GM15510 (cell line): Measurements from ENCODE around the gene PLEK2.

Experiments used
- POLR2A ChIP-seq: IDR thresholded peaks from 3 replicates; pipeline ENCODE4 v1.6.1; 2011; ENCODE audit warnings: borderline replicate concordance; ENCODE audit not compliant: insufficient read length; ENCODE audit errors: extremely low read depth

The PLEK2 gene

GRCh38 chr14:67416085-67416484 lies 4.1 kb upstream of the PLEK2 start:
- TF ChIP-seq POLR2A, result no peak

- TF ChIP-seq POLR2A, result no peak
These were observed 2.1 kb upstream of the PLEK2 start for GRCh38 chr14:67413806-67414769.

GRCh38 chr14:67411370-67411769 lies 595 bp downstream of the PLEK2 start:
- no peak for TF ChIP-seq POLR2A

- TF ChIP-seq POLR2A, result no peak
These were observed 1.7 kb downstream of the PLEK2 start for GRCh38 chr14:67410313-67410712.

DNA sequence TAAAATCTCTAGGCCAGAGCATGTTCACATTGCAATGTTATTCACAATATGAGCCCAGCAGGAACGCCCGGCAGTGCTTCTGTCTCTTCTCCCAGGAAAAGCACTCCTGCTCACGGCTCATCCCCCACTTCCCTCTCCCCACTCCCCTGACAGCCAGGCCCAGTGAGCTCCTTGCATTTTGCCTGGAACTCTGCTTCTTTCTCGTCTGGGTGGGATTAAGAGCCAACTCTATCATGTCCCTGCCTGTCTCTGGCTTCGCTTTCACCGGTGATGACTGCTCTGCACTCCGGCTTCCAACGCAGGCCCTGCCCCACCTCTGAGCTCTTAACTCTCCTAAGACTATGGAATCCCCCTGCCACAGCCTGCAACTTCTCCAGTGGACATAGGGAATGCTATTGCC lies 2.5 kb downstream of the PLEK2 start:
- no peak for TF ChIP-seq POLR2A

DNA sequence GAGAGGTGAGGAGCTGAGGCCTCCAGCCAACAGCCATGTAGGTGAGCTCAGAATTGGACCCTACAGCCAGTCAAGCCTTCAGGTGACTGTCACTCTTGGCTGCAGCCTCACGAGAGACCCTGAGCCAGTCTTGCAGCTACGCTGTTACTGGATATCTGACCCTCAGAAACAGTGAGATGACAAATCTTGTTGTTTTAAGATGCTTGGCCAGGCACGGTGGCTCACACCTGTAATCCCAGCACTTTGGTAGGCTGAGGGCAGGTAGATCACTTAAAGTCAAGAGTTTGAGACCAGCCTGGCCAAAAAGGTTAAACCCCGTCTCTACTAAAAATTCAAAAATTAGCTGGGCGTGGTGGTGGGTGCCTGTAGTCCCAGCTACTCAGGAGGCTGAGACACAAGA lies 6.2 kb downstream of the PLEK2 start:
- TF ChIP-seq POLR2A, result no peak

- no peak for TF ChIP-seq POLR2A
These were observed 11.5 kb downstream of the PLEK2 start for GRCh38 chr14:67400434-67400833.

DNA sequence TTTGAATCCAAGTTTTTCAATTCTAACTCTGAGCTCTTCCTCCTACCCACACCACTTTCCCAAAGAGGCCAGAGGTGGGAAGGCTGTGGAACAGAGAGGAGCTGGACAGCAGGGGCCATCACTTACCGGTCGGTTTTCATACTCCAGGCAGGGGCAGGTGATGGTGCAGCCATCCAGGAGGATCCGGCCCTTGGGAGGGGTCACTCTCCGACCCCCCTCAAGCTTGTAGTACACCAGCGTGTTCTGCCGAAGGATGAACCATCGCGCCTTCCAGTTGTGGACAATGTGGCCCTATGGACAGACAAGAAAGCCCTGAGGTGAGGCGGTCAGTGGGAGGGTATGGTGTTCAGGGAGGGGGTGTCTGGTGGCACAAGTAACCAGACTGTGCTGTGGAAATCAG lies 14.4 kb downstream of the PLEK2 start:
- no peak for TF ChIP-seq POLR2A

GRCh38 chr14:67396381-67396970 lies 15.5 kb downstream of the PLEK2 start:
- no peak for TF ChIP-seq POLR2A

GRCh38 chr14:67395876-67396189 lies 16.1 kb downstream of the PLEK2 start:
- TF ChIP-seq POLR2A, result no peak

DNA sequence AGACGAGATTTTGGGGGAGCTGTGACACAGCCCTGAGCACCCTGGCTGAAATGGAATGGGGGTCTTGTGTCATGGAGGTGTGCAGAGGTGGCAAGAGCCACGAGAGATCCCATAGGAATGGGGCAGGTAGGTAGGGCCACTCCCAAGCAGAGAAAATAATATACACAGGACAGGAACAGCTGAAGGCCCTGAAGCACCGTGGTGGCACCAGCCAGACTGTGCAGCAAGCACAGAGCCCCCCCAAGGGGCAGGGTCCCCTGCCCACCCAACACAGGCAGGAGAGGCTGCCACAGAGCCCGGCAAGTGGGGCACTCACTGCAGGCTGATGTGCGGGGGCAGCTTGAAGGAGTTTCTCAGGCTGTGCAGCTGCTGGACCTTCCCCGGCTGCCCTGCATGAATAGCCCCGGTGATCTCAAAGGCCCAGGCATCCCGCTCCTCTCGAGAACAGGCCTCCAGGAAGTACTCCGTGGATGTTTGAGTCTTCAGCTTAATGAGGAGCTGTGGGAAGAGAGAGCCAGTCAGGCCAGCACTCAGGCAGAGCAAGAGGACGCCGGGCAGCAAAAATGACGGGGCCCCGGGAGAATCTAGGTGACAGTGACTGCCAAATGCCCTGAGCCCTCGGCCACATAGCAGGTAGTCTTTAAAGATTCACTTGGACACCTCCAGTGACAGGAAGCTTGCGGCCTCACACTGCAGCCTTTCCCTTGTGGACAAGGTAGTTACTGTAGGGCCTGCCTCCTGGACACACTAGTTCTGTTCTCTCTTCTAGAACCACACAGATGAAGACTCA lies 16.7 kb downstream of the PLEK2 start:
- TF ChIP-seq POLR2A, result no peak

DNA sequence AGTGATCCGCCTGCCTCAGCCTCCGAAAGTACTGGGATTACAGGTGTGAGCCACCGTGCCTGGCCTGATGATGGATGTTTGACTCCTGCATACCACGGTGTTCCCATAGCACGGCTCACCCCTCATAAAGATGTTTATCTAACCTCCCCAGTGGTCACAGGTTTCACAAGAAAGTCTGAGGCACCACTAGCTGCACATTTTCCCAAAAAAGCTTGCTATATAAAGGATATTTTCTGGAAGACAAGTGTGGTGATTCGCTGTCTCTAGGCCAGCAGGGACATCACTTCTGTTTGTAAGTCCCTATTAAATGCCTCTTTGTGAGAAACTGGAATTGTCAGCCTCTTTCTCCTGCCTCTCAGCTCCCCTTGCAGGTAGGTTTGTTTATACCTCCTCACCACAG lies 18.3 kb downstream of the PLEK2 start:
- TF ChIP-seq POLR2A, result no peak

- no peak for TF ChIP-seq POLR2A
These were observed 19.2 kb downstream of the PLEK2 start for GRCh38 chr14:67392800-67393199.

DNA sequence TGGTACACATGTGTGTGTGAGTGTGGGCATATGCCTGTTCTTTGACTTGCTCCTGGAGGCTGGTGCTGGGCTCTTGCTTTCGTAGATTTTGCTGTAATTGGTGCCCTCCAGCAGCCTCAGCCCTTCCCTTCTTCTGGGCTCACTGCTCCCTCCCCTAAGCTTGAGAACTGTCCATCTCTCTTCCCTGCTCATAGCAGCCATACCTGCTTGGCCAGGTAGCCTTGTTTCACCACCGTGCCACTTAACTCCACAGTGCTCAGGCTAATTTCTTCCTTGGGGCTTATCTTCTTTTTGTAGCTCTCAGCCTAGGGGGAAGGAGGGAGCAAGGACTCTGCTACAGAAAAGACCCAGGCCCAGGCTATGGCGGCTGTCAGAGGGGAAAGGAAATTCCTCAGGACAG lies 19.8 kb downstream of the PLEK2 start:
- TF ChIP-seq POLR2A, result no peak

DNA sequence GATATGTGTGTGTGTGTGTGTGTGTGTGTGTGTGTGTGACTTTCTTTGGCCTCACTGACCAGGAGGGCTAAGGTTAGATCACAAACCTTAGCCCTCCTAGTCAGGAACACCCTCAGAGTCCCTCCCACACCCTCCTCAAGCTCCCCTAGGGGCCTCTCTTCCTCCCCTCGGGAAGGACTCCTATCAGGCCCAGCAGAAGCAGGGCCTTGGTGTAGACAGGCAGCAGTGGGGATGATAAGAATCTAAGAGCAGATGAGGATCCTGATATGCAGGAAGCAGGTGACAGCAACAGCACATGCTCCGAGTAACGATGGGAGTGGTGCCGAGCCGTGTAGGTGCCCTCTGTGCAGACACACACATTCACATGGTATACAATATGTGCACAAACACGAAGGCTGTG lies 20.7 kb downstream of the PLEK2 start:
- no peak for TF ChIP-seq POLR2A

GRCh38 chr14:67389811-67390534 lies 22.0 kb downstream of the PLEK2 start:
- TF ChIP-seq POLR2A, result no peak

GRCh38 chr14:67389275-67389674 lies 22.7 kb downstream of the PLEK2 start:
- no peak for TF ChIP-seq POLR2A
